Heart right ventricle (tissue), 16 donors: ENCODE measurements around the gene CASK. TPM values are rescaled to one million over a fixed set of nuclear protein-coding genes. Genes with fewer than 3 reads are reported as not detected.

ENCODE experiments used
- ATAC-seq, 8 donors: fragments of 200-7000 bp; cut with Tn5 transposase; one replicate each; pipeline ENCODE4 v1.9.1; 2020; ENCODE audit warnings: mild to moderate bottlenecking in 8 of 8, moderate library complexity in 8 of 8, moderate number of reproducible peaks in 1 of 8
- DNase-seq, 2 donors: peaks; one replicate each; pipeline ENCODE4 v3.0.0-alpha.2; 2020
- H3K27ac ChIP-seq, 10 donors: fragments of 200-600 bp; sonication (generic) in 2 of 10; one replicate each; pipeline versions ENCODE4 v1.5.0 to v1.8.0; 2020 to 2022; ENCODE audit warnings: mild to moderate bottlenecking in 3 of 10
- H3K27me3 ChIP-seq, 7 donors: fragments of 200-600 bp; one replicate each; pipeline ENCODE4 v1.8.0; 2021 to 2022; ENCODE audit warnings: mild to moderate bottlenecking in 2 of 7
- H3K36me3 ChIP-seq, 9 donors: fragments of 200-600 bp; sonication (generic) in 1 of 9; one replicate each; pipeline versions ENCODE4 v1.5.0 to v1.8.0; 2020 to 2022; ENCODE audit warnings: mild to moderate bottlenecking in 2 of 9
- H3K4me1 ChIP-seq, 9 donors: fragments of 200-600 bp; sonication (generic) in 1 of 9; one replicate each; pipeline versions ENCODE4 v1.5.0 to v1.8.0; 2020 to 2022; ENCODE audit warnings: mild to moderate bottlenecking in 4 of 9
- H3K4me3 ChIP-seq, 10 donors: fragments of 200-600 bp; sonication (generic) in 2 of 10; one replicate each; pipeline versions ENCODE4 v1.5.0 to v1.8.0; 2020 to 2022; ENCODE audit warnings: mild to moderate bottlenecking in 7 of 10, moderate library complexity in 2 of 10
- H3K9me3 ChIP-seq, 11 donors: fragments of 200-600 bp in 10 of 11; sonication (generic) in 2 of 11; one replicate each; pipeline versions ENCODE4 v1.5.0 to v1.8.0; 2013 to 2022; ENCODE audit warnings: mild to moderate bottlenecking in 2 of 11, control low read depth in 1 of 11, moderate library complexity in 1 of 11
- WGBS, 2 donors: extraction: QIAGEN DNeasy Blood & Tissue Kit; methylation state at CpG; one replicate each; pipeline ENCODE4 v1.1.7; 2013; ENCODE audit warnings: inconsistent platforms in 1 of 2; 5-methylcytosine and 5-hydroxymethylcytosine counted together
- intact Hi-C, 10 donors: fragments of 100-400 bp; cut with DNase I; formaldehyde crosslinking; loops; one replicate each; pipeline versions ENCODE4 v1.11.1 to v1.14.2; 2022
- polyA plus RNA-seq, 2 donors: library from polyadenylated mRNA; stranded (reverse); fragments of 200-250 nt; gene quantifications; one replicate each; pipeline ENCODE4 v1.2.3, GENCODE V29; 2013
- total RNA-seq, 10 donors: library from RNA; stranded (reverse); fragmentation: NEBNext Ultra II Directional in 3 of 10; extraction: Animal tissue kit (Norgen Biotek cat#: 25700) in 3 of 10; gene quantifications; one replicate each; pipeline versions ENCODE4 v1.2.1 to v1.2.4, GENCODE V29; 2021 to 2023
- TF ChIP-seq, protein P1 (sequence below), 9 donors: fragments of 200-600 bp; sonication (generic) in 2 of 9; IDR thresholded peaks; one replicate each; pipeline versions ENCODE4 v1.5.0 to v1.8.0; 2021 to 2022; ENCODE audit warnings: antibody characterized with exemption in 9 of 9, mild to moderate bottlenecking in 5 of 9, moderate library complexity in 1 of 9
- donor health status: Arrhythmogenic right ventricular cardiomyopathy.
- donor health status: ischemic (EF 13 %, LVEDD 7.1; RV severe dilation, severe dysfunction).
- donor health status: healthy with polysubstance abuse.
- donor health status: DM: no; HTN: yes; CAD: no.
- donor health status: DM: no; HTN: no; CAD: no.
- donor health status: ischemic (EF 25% LVEDD 6.9; RV normal size, moderate dysfunction).
- donor health status: ischemic (EF 25% LVEDD 5.7; RV mildly dilated, moderate dysfunction).
- donor health status: healthy.
- donor health status: DM: yes; HTN: yes; CAD: no.
- donor health status: Ischemic cardiomyopathy.
- donor health status: ischemic (EF 35%, LVEDD 5.7; RV mildly dilated, moderate dysfunction).
- donor health status: nonischemic (EF 11% LVEDD 7.7; RV severe dilation, severe dysfunction).
- donor health status: DM: yes; HTN: yes; CAD: no.
- donor health status: PGD.
- donor health status: ischemic (EF 29% LVEDD 5.4; RV normal size, mild dysfunction).
- donor health status: nonischemic (EF 23%, LVEDD 6.1; RV moderate dilation, normal function).

CASK gene
- total and polyA plus RNA-seq, 12 donors: 2.2 to 20.7 (median 12.7) TPM

GRCh38 chrX:41779941-41780340 lies 143.4 kb downstream of the CASK start:
- 73 to 82% methylated on average over 3 of the region's 3 CpGs for WGBS, 2 donors
- H3K27me3 ChIP-seq: peaks cover 0 to 9% (median 0%) of the 10 kb centered on the region in 7 donors
- no peak overlapping the region for H3K27ac ChIP-seq
- TF ChIP-seq, protein P1, sequence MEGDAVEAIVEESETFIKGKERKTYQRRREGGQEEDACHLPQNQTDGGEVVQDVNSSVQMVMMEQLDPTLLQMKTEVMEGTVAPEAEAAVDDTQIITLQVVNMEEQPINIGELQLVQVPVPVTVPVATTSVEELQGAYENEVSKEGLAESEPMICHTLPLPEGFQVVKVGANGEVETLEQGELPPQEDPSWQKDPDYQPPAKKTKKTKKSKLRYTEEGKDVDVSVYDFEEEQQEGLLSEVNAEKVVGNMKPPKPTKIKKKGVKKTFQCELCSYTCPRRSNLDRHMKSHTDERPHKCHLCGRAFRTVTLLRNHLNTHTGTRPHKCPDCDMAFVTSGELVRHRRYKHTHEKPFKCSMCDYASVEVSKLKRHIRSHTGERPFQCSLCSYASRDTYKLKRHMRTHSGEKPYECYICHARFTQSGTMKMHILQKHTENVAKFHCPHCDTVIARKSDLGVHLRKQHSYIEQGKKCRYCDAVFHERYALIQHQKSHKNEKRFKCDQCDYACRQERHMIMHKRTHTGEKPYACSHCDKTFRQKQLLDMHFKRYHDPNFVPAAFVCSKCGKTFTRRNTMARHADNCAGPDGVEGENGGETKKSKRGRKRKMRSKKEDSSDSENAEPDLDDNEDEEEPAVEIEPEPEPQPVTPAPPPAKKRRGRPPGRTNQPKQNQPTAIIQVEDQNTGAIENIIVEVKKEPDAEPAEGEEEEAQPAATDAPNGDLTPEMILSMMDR (IDR thresholded peaks at IDR 0.05): no peak
- intact Hi-C loops: loop anchor here in 5 of 10 donors (5.0 to 10.0 kb wide), 4 partner anchors 1125 to 1975 kb away; no protein-coding TSS in a partner anchor
- H3K36me3 ChIP-seq: no peaks in the 10 kb centered on the region
- H3K4me3 ChIP-seq: no peak overlapping the region
- no peaks in the 10 kb centered on the region for H3K9me3 ChIP-seq
- DNase-seq: no peak
- H3K4me1 ChIP-seq: peaks cover 0 to 8% (median 0%) of the 10 kb centered on the region in 9 donors
- ATAC-seq: no peak

- Histone ChIP-seq H3K4me1 (peaks cover 0 to 8% (median 0%) of the 10 kb centered on the region in 9 donors), H3K27ac (no peak overlapping the region), H3K27me3 (peaks cover 0 to 4% (median 0%) of the 10 kb centered on the region in 7 donors), H3K9me3 (no peaks in the 10 kb centered on the region), H3K36me3 (no peaks in the 10 kb centered on the region), H3K4me3 (no peak overlapping the region)
- intact Hi-C loops: loop anchor here in 1 of 10 donors (10.0 kb wide), 1 partner anchor 1126 kb away; no protein-coding TSS in a partner anchor
- DNase-seq (no peak), ATAC-seq (no peak)
- 17 to 26% methylated on average over 1 of the region's 1 CpG for WGBS, 2 donors
- TF ChIP-seq, protein P1 (IDR thresholded peaks at IDR 0.05): no peak
Measured at GRCh38 chrX:41779030-41779564, 144.3 kb downstream of the CASK start.

DNA sequence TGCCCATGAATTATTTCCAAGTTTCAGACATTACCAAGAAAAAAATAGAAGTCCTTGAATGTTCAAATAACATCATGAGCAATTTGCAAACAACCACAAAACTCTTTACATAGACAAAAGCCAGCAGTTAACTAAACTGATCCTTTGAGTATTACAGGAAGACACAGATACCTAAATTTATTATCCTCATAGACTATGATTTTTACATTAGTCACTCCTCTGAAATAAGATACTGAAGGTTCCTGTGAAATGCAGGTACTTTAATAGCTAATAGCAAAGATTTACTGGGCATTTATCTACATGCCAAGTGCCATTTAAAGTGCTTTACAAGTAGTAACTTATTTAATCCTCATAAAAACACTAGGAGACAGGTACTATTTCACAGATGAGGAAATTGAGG lies 161.7 kb downstream of the CASK start:
- H3K4me3 ChIP-seq: no peak overlapping the region

GRCh38 chrX:41761169-41761568 lies 162.2 kb downstream of the CASK start:
- 65 to 69% methylated on average over 3 of the region's 3 CpGs for WGBS, 2 donors
- DNase-seq (no peak), ATAC-seq (no peak)
- no peaks in the 10 kb centered on the region for H3K36me3 ChIP-seq
- TF ChIP-seq, protein P1 (IDR thresholded peaks at IDR 0.05): no peak
- H3K9me3 ChIP-seq: no peaks in the 10 kb centered on the region
- H3K4me3 ChIP-seq: no peak overlapping the region
- H3K4me1 ChIP-seq: no peaks in the 10 kb centered on the region
- intact Hi-C loops: loop anchor here in 1 of 10 donors (5.0 kb wide), 1 partner anchor 204 kb away; no protein-coding TSS in a partner anchor
- H3K27me3 ChIP-seq: peaks cover 0 to 25% (median 0%) of the 10 kb centered on the region in 7 donors
- no peak overlapping the region for H3K27ac ChIP-seq

More for the DNA sequence above, 161.7 kb downstream of the CASK start:
- H3K27ac ChIP-seq: no peak overlapping the region
- ATAC-seq: no peak
- DNase-seq: no peak
- TF ChIP-seq, protein P1 (IDR thresholded peaks at IDR 0.05): no peak
- no peaks in the 10 kb centered on the region for H3K4me1 ChIP-seq
- intact Hi-C loops: loop anchor here in 1 of 10 donors (5.0 kb wide), 1 partner anchor 204 kb away; no protein-coding TSS in a partner anchor
- no peaks in the 10 kb centered on the region for H3K9me3 ChIP-seq
- peaks cover 0 to 31% (median 0%) of the 10 kb centered on the region in 7 donors for H3K27me3 ChIP-seq
- H3K36me3 ChIP-seq: no peaks in the 10 kb centered on the region
